GM12865 (cell line): ENCODE measurements around the gene TCF12.

Experiments used
- DNase-seq: peaks from one replicate; pipeline ENCODE4 v3.0.0; 2010; ENCODE audit warnings: low read depth
- H3K4me3 ChIP-seq: 2 replicates; pipeline ENCODE4 v1.5.1; 2011; ENCODE audit warnings: mild to moderate bottlenecking, low read depth, low read length, control low read depth
- TF ChIP-seq, protein P1 (sequence below): IDR thresholded peaks from 2 replicates; pipeline ENCODE4 v1.5.1; 2011; ENCODE audit warnings: low read length, control low read depth, low read depth, inconsistent platforms; ENCODE audit not compliant: insufficient read depth; ENCODE audit errors: missing control alignments

TCF12 gene

DNA sequence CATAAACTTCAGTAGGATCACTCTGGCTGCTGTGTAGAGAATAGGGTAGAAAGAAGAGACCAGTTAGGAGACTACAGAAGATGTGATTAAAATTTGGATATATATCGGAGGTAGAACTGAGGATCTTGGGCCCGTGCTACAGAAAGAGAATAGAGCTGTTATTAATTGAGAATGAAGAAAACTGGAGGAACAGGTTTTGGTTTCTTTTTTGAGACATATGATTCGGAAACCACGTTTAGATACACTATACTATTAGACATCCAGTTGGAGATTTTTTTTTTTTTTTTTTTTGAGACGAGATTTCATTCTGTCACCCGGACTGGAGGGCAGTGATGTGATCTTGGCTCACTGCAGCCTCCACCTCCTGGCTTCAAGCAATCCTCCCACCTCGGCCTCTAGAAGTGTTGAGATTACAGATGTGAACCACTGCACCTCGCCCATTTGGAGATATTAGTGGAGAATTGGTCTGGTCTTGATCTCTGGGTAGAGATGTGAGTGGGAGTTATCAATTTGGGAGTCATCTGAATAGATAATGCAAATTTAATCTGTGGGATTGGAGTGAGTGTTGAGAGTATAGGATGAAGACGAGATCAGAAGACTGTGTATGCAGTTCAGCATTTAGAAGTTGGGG lies 50.9 kb downstream of the TCF12 start:
- DNase-seq, result no peak
- no peak overlapping the region for H3K4me3 ChIP-seq
- TF ChIP-seq, protein P1, sequence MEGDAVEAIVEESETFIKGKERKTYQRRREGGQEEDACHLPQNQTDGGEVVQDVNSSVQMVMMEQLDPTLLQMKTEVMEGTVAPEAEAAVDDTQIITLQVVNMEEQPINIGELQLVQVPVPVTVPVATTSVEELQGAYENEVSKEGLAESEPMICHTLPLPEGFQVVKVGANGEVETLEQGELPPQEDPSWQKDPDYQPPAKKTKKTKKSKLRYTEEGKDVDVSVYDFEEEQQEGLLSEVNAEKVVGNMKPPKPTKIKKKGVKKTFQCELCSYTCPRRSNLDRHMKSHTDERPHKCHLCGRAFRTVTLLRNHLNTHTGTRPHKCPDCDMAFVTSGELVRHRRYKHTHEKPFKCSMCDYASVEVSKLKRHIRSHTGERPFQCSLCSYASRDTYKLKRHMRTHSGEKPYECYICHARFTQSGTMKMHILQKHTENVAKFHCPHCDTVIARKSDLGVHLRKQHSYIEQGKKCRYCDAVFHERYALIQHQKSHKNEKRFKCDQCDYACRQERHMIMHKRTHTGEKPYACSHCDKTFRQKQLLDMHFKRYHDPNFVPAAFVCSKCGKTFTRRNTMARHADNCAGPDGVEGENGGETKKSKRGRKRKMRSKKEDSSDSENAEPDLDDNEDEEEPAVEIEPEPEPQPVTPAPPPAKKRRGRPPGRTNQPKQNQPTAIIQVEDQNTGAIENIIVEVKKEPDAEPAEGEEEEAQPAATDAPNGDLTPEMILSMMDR, result no peak

DNA sequence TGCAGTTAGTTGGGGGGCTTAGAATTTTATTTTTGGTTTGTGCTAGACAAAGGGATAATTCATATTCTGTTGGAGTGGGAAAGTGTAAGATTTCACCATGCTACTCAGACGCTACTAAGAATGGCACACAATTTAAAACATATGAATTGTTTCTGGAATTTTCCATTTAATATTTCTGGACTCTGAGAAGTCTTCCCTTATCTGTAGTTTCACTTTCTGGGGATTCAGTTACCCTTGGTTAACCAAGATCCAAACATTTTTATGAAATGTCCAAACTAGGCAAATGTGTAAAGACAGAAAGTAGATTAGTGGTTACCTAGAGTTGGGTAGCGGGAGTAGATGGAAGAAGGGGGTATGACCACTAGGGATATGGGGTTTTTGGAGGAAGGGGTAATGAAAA lies 53.1 kb downstream of the TCF12 start:
- TF ChIP-seq, protein P1, result no peak
- H3K4me3 ChIP-seq, result no peak overlapping the region
- no peak for DNase-seq

DNA sequence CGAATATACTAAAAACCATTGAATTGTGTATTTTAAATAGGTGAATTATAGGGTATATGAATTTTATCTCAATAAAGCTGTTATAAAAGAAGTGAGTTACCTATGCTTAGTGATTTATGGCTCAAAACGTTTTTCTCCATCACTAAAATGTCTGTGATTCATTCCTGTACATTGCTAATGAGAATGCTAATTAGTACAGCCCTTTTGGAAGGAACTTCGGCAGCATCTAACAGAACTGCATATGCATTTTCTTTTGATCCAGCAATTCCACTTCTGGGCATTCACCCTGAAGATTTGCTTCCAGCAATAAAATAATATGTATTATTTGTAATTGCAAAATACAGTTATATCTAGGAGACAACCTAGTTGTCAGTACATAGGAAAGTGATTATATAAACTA lies 53.6 kb downstream of the TCF12 start:
- TF ChIP-seq, protein P1, result no peak
- no peak overlapping the region for H3K4me3 ChIP-seq

DNA sequence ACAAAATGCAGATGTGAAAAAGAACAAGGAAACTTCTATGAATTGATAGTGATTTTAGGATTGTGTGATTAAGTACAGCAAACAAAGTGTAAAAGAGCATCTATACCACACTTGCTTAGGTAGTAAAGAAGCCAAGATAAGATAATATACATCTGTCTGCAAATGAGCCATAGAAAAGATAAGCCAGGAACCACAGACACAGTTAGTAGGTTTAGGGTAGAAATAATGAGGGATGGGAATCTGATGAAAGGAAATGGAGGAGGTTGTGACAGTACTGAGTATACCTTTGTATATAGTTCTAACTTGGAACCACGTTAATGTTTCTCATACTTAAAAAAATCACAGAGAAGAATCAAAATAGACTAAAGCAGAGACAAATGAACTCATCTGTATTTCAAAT lies 54.0 kb downstream of the TCF12 start:
- H3K4me3 ChIP-seq, result no peak overlapping the region
- TF ChIP-seq, protein P1, result no peak
- no peak for DNase-seq

More for the DNA sequence above, 53.6 kb downstream of the TCF12 start:
- no peak for DNase-seq

DNA sequence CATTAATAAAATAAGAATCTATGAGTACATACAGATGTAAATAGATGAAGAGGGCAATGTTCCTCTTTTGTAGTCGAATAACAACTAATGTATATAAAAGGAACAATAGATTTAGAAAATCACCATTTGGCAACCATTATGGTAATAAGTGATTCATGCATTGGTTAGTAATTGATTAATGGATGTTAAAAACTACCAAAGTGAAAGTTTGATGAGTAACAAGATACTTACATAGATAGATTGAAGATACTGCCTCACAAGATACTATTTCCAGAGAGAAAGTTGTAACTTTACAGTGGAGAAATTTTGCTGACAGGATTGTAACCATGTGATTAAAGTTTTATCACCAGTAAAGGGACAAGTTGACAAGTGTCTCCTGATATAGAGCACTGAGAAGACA lies 55.0 kb downstream of the TCF12 start:
- H3K4me3 ChIP-seq, result no peak overlapping the region
- DNase-seq, result no peak
- TF ChIP-seq, protein P1, result no peak

DNA sequence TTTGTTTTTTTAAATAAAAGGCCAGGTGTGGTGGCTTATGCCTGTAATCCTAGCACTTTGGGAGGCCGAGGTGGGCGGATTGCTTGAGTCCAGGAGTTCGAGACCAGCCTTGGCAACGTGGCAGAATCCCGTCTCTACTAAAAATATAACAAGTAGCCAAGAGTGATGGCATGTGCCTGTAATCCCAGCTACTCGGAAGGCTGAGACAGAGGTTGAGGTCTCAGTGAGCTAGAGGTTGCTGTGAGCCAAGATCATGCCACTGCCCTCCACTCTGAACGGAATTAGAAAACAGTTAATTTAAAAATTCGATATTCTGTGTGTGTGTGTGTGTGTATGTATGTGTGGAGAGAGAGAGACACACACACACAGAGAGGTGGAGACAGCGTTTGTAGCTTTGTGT lies 58.8 kb downstream of the TCF12 start:
- no peak overlapping the region for H3K4me3 ChIP-seq
- no peak for DNase-seq
- TF ChIP-seq, protein P1, result no peak
